Neural cell (in vitro differentiated cells): Measurements from ENCODE around the gene ETV6. TPM values are rescaled to one million over a fixed set of nuclear protein-coding genes. Genes with fewer than 3 reads are reported as not detected.

Source experiments
- H2AFZ ChIP-seq: fragments of 200-600, 300-800 bp; sonication (generic), shearing (Covaris generic); 2 replicates; pipeline ENCODE4 v1.6.0; 2014; ENCODE audit warnings: low read depth, mild to moderate bottlenecking, antibody characterized with exemption, low read length, moderate library complexity
- H3F3A ChIP-seq: fragments of 200-600 bp; shearing (Covaris generic); 2 replicates; pipeline ENCODE4 v1.6.1; 2016; ENCODE audit warnings: mild to moderate bottlenecking, moderate library complexity, mixed read lengths, antibody characterized with exemption, low read length; ENCODE audit not compliant: insufficient read depth, poor library complexity, severe bottlenecking
- H3K27ac ChIP-seq: fragments of 200-600, 300-800 bp; sonication (generic), shearing (Covaris generic); 2 replicates; pipeline ENCODE4 v1.5.1; 2014; ENCODE audit warnings: mild to moderate bottlenecking, low read length, moderate library complexity
- H3K27me3 ChIP-seq: fragments of 300-800, 200-600 bp; sonication (generic), shearing (Covaris generic); 2 replicates; pipeline ENCODE4 v1.6.0; 2014; ENCODE audit warnings: mild to moderate bottlenecking, low read depth, low read length, moderate library complexity; ENCODE audit not compliant: insufficient read depth
- H3K36me3 ChIP-seq: fragments of 300-800, 200-600 bp; sonication (generic), shearing (Covaris generic); 2 replicates; pipeline ENCODE4 v1.5.1; 2014; ENCODE audit warnings: mild to moderate bottlenecking, antibody characterized with exemption, low read length, moderate library complexity; ENCODE audit not compliant: insufficient read depth
- H3K4me2 ChIP-seq: fragments of 300-800, 200-600 bp; sonication (generic), shearing (Covaris generic); 2 replicates; pipeline ENCODE4 v1.6.0; 2014; ENCODE audit warnings: mild to moderate bottlenecking, low read length
- H3K4me3 ChIP-seq: fragments of 300-800, 200-600 bp; sonication (generic), shearing (Covaris generic); 2 replicates; pipeline ENCODE4 v1.5.1; 2014; ENCODE audit warnings: mild to moderate bottlenecking, low read length, moderate library complexity
- H3K79me2 ChIP-seq: fragments of 200-600 bp; shearing (Covaris generic); replicated peaks from 2 replicates; pipeline ENCODE4 v1.6.0; 2014; ENCODE audit warnings: mild to moderate bottlenecking, low read length, moderate library complexity; ENCODE audit not compliant: insufficient read depth
- H3K9ac ChIP-seq: fragments of 300-800, 200-600 bp; sonication (generic), shearing (Covaris generic); 2 replicates; pipeline ENCODE4 v1.6.1; 2016; ENCODE audit warnings: mild to moderate bottlenecking, low read length, mixed read lengths
- H3K9me2 ChIP-seq: fragments of 200-600 bp; shearing (Covaris generic); 2 replicates; pipeline ENCODE4 v1.6.1; 2016; ENCODE audit warnings: mild to moderate bottlenecking, low read length, mixed read lengths; ENCODE audit not compliant: insufficient read depth
- H3K9me3 ChIP-seq: fragments of 200-600, 300-800 bp; sonication (generic), shearing (Covaris generic); 2 replicates; pipeline ENCODE4 v1.6.1; 2016; ENCODE audit warnings: mild to moderate bottlenecking, mixed run types, low read length, moderate library complexity, mixed read lengths
- H4K20me1 ChIP-seq: fragments of 200-600 bp; shearing (Covaris generic); 2 replicates; pipeline ENCODE4 v1.6.1; 2016; ENCODE audit warnings: mild to moderate bottlenecking, mixed run types; ENCODE audit not compliant: insufficient read depth
- CTCF ChIP-seq: fragments of 450-650 bp; IDR thresholded peaks from 2 replicates; pipeline ENCODE4 v1.5.1; 2014; ENCODE audit warnings: antibody characterized with exemption, mild to moderate bottlenecking, moderate library complexity; ENCODE audit not compliant: poor library complexity, severe bottlenecking
- EP300 ChIP-seq: fragments of 450-650 bp; conservative IDR thresholded peaks from 2 replicates; pipeline ENCODE4 v1.6.1; 2014; ENCODE audit warnings: antibody characterized with exemption, mild to moderate bottlenecking, moderate library complexity; ENCODE audit not compliant: poor library complexity, severe bottlenecking
- EZH2 ChIP-seq: fragments of 200-600, 300-800 bp; shearing (Covaris generic), sonication (generic); IDR thresholded peaks from 2 replicates; pipeline ENCODE4 v1.6.1; 2014; ENCODE audit warnings: antibody characterized with exemption, low read length, borderline replicate concordance, mild to moderate bottlenecking; ENCODE audit not compliant: insufficient read depth, poor library complexity, severe bottlenecking
- MXI1 ChIP-seq: fragments of 450-650 bp; conservative IDR thresholded peaks from 2 replicates; pipeline ENCODE4 v1.6.1; 2014; ENCODE audit warnings: antibody characterized with exemption, mild to moderate bottlenecking; ENCODE audit not compliant: poor library complexity, severe bottlenecking
- POLR2AphosphoS5 ChIP-seq: IDR thresholded peaks from 2 replicates; pipeline ENCODE4 v1.6.1; 2012
- RAD21 ChIP-seq: fragments of 450-650 bp; conservative IDR thresholded peaks from 2 replicates; pipeline ENCODE4 v1.6.1; 2014; ENCODE audit warnings: antibody characterized with exemption, mild to moderate bottlenecking, moderate library complexity
- REST ChIP-seq: IDR thresholded peaks from 2 replicates; pipeline ENCODE4 v1.6.1; 2012; ENCODE audit warnings: borderline replicate concordance
- SMC3 ChIP-seq: fragments of 450-650 bp; conservative IDR thresholded peaks from 2 replicates; pipeline ENCODE4 v1.6.1; 2014; ENCODE audit warnings: antibody characterized with exemption, mild to moderate bottlenecking, moderate library complexity; ENCODE audit not compliant: poor library complexity
- TAF1 ChIP-seq: IDR thresholded peaks from 2 replicates; pipeline ENCODE4 v1.6.1; 2012; ENCODE audit warnings: low read depth
- polyA plus RNA-seq: library from polyadenylated mRNA; depleted of rRNA; stranded (reverse); fragments of >200 nt; gene quantifications from 2 replicates; pipeline ENCODE4 v1.2.3, GENCODE V29; 2014

Gene ETV6
- polyA plus RNA-seq, 1 donor from 2014 or later = 1.6 TPM

GRCh38 chr12:11849757-11850504 lies 200.5 kb downstream of the ETV6 start:
- H3K27me3 ChIP-seq = no peaks in the 10 kb centered on the region
- no peak overlapping the region for H3K4me2 ChIP-seq

GRCh38 chr12:11853126-11853525 lies 203.7 kb downstream of the ETV6 start:
- no peaks in the 10 kb centered on the region for H3K36me3 ChIP-seq
- H2AFZ ChIP-seq = no peak overlapping the region
- no peaks in the 10 kb centered on the region for H3K79me2 ChIP-seq
- H4K20me1 ChIP-seq = no peaks in the 10 kb centered on the region
- no peaks in the 10 kb centered on the region for H3K9me3 ChIP-seq
- H3K9ac ChIP-seq = no peak overlapping the region
- H3K4me2 ChIP-seq = no peak overlapping the region
- H3F3A ChIP-seq = no peaks in the 10 kb centered on the region
- no peaks in the 10 kb centered on the region for H3K27me3 ChIP-seq
- no peak overlapping the region for H3K4me3 ChIP-seq
- no peaks in the 10 kb centered on the region for H3K9me2 ChIP-seq
- no peak overlapping the region for H3K27ac ChIP-seq
- TF ChIP-seq REST (no peak), SMC3 (no peak), RAD21 (no peak), POLR2AphosphoS5 (no peak), CTCF (no peak), EZH2 (no peak), EP300 (no peak), TAF1 (no peak), MXI1 (no peak)

More at GRCh38 chr12:11849757-11850504, 200.5 kb downstream of the ETV6 start:
- no peaks in the 10 kb centered on the region for H3K9me2 ChIP-seq
- H3K9me3 ChIP-seq = no peaks in the 10 kb centered on the region
- H3K27ac ChIP-seq = no peak overlapping the region
- H3K4me3 ChIP-seq = no peak overlapping the region
- TF ChIP-seq POLR2AphosphoS5 (no peak), EP300 (no peak), SMC3 (no peak), CTCF (no peak), EZH2 (no peak), TAF1 (no peak)
- H3F3A ChIP-seq = no peaks in the 10 kb centered on the region
- no peaks in the 10 kb centered on the region for H3K79me2 ChIP-seq
- no peak overlapping the region for H3K9ac ChIP-seq
- no peaks in the 10 kb centered on the region for H4K20me1 ChIP-seq
- H2AFZ ChIP-seq = no peak overlapping the region
- no peaks in the 10 kb centered on the region for H3K36me3 ChIP-seq
